Testis (tissue), 2 donors: Measurements from ENCODE around the gene PDCL3.

Experiments used
- CTCF ChIP-seq, 3 experiments: fragments of 450-650 bp in 2 of 3; fragments of 200-600 bp in 1 of 3; sonication (generic) in 1 of 3; IDR thresholded peaks; one replicate each; pipeline ENCODE4 v1.5.1; 2016 to 2019; ENCODE audit warnings: antibody characterized with exemption in 3 of 3, mild to moderate bottlenecking in 2 of 3, moderate library complexity in 1 of 3
- POLR2A ChIP-seq: fragments of 450-650 bp; IDR thresholded peaks from one replicate; pipeline ENCODE4 v1.6.1; 2017; ENCODE audit warnings: antibody characterized with exemption, mild to moderate bottlenecking, moderate library complexity

- TF ChIP-seq POLR2A (no peak), CTCF (IDR thresholded peaks at IDR 0.05) (no peak)
Measured at GRCh38 chr2:100556746-100557145, 6.0 kb upstream of the PDCL3 start.
